ENCODE results near the gene PUM2. TPM values are rescaled to one million over a fixed set of nuclear protein-coding genes. Genes with fewer than 3 reads are reported as not detected.
"Not testable (repeated sequence)": the region's sequence is repeated elsewhere in the genome, so short reads cannot be mapped to it uniquely, and the experiment has no call there.

PUM2 gene
- total and polyA plus RNA-seq, 9 donors = 40.3 to 148 (median 95.9) TPM

- no peak overlapping the region for H3K4me3 ChIP-seq
- H3K9me3 ChIP-seq = no peaks in the 10 kb centered on the region
- peaks cover 1% of the 10 kb centered on the region for H3K4me1 ChIP-seq (ENCODE audit: insufficient read depth)
- H3K27me3 ChIP-seq = no peaks in the 10 kb centered on the region
- DNase-seq = no peak
- TF ChIP-seq POLR2A (IDR thresholded peaks at IDR 0.05) (no peak), EP300 (IDR thresholded peaks at IDR 0.05) (no peak), CTCF (IDR thresholded peaks at IDR 0.05) (no peak)
- H3K27ac ChIP-seq = no peak overlapping the region
- H3K36me3 ChIP-seq = no peaks in the 10 kb centered on the region
- WGBS, 3 donors = 55 to 74% (median 59%) methylated on average over 2 of the region's 2 CpGs
- intact Hi-C loops (cut with DNase I) = no loop called here
Observed at GRCh38 chr2:20281876-20282275, 68.8 kb downstream of the PUM2 start.

- H3K27ac ChIP-seq = no peak overlapping the region
- no peak for TF ChIP-seq POLR2A (IDR thresholded peaks at IDR 0.05)
- TF ChIP-seq EP300 (IDR thresholded peaks at IDR 0.05) = no peak
Observed at GRCh38 chr2:20273042-20273441, 77.6 kb downstream of the PUM2 start.

GRCh38 chr2:20268317-20268716, 82.3 kb downstream of the PUM2 start:
- H3K27me3 ChIP-seq; intact Hi-C loops (cut with DNase I); DNase-seq; H3K9me3 ChIP-seq; H3K36me3 ChIP-seq; H3K4me3 ChIP-seq; H3K4me1 ChIP-seq (ENCODE audit: insufficient read depth); H3K27ac ChIP-seq: not testable (repeated sequence)
- WGBS, 3 donors = 92 to 96% (median 95%) methylated on average over 6 of the region's 6 CpGs

More at GRCh38 chr2:20273042-20273441, 77.6 kb downstream of the PUM2 start:
- Histone ChIP-seq H3K27me3 (no peaks in the 10 kb centered on the region), H3K4me1 (ENCODE audit: insufficient read depth) (no peaks in the 10 kb centered on the region), H3K9me3 (no peaks in the 10 kb centered on the region), H3K4me3 (no peak overlapping the region), H3K36me3 (no peaks in the 10 kb centered on the region)
- 85 to 92% (median 85%) methylated on average over 4 of the region's 4 CpGs for WGBS, 3 donors
- DNase-seq = no peak
- intact Hi-C loops (cut with DNase I) = no loop called here

GRCh38 chr2:20267529-20267928, 83.1 kb downstream of the PUM2 start:
- H3K9me3 ChIP-seq = no peaks in the 10 kb centered on the region
- no peak for TF ChIP-seq EP300 (IDR thresholded peaks at IDR 0.05)
- TF ChIP-seq POLR2A (IDR thresholded peaks at IDR 0.05) = no peak
- no peak for TF ChIP-seq CTCF (IDR thresholded peaks at IDR 0.05)
- no peak for DNase-seq
- no peak overlapping the region for H3K4me3 ChIP-seq
- 92 to 93% (median 93%) methylated on average over 2 of the region's 2 CpGs for WGBS, 3 donors
- no peaks in the 10 kb centered on the region for H3K36me3 ChIP-seq
- no peak overlapping the region for H3K27ac ChIP-seq
- no peaks in the 10 kb centered on the region for H3K27me3 ChIP-seq
- intact Hi-C loops (cut with DNase I) = no loop called here
- no peaks in the 10 kb centered on the region for H3K4me1 ChIP-seq (ENCODE audit: insufficient read depth)

- TF ChIP-seq EP300 (IDR thresholded peaks at IDR 0.05) (no peak), CTCF (IDR thresholded peaks at IDR 0.05) (no peak), POLR2A (IDR thresholded peaks at IDR 0.05) (no peak)
- 70 to 83% (median 80%) methylated on average over 2 of the region's 2 CpGs for WGBS, 3 donors
Observed at GRCh38 chr2:20264629-20265028, 86.0 kb downstream of the PUM2 start.

More at GRCh38 chr2:20264629-20265028, 86.0 kb downstream of the PUM2 start:
- no peak for DNase-seq
- no peaks in the 10 kb centered on the region for H3K36me3 ChIP-seq
- H3K4me3 ChIP-seq = no peak overlapping the region
- intact Hi-C loops (cut with DNase I) = no loop called here
- H3K27me3 ChIP-seq = no peaks in the 10 kb centered on the region
- H3K4me1 ChIP-seq (ENCODE audit: insufficient read depth) = no peaks in the 10 kb centered on the region
- no peaks in the 10 kb centered on the region for H3K9me3 ChIP-seq
- no peak overlapping the region for H3K27ac ChIP-seq
